ENCODE results near the gene ANXA11. TPM values are rescaled to one million over a fixed set of nuclear protein-coding genes. Genes with fewer than 3 reads are reported as not detected.
"Not testable (repeated sequence)": the region's sequence is repeated elsewhere in the genome, so short reads cannot be mapped to it uniquely, and the experiment has no call there.

The ANXA11 gene
- total and polyA plus RNA-seq, 5 donors: 232 to 451 (median 381) TPM

DNA sequence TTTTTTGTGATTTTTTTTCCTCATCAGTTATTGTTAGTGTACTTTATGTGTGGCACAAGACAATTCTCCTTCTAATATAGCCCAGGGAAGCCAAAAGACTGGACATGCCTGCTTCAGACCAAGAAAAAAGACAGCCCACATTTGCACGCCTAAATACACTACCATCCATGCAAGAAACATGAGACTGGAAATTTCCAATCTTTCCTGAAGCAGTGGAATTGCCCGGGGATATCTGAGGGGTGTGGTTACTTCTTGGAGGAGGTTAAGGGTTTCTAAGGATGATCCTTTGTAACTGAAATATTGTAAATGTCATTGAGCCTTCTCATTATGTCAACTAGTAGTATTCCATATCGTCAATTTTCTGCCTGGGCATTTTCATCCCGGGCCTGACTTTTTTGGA lies 37.0 kb upstream of the ANXA11 start:
- H3K27ac ChIP-seq (ENCODE audit: low read length); ATAC-seq; DNase-seq; H3K9me3 ChIP-seq (ENCODE audit: control insufficient read depth, low read length); intact Hi-C loops (cut with DNase I); H3K4me1 ChIP-seq (ENCODE audit: control insufficient read depth, insufficient read depth, low read length); H3K27me3 ChIP-seq (ENCODE audit: control insufficient read depth, insufficient read depth); H3K4me3 ChIP-seq (ENCODE audit: low read length): not testable (repeated sequence)
- 44% methylated on average over 2 of the region's 4 CpGs for WGBS

- H3K4me3 ChIP-seq (ENCODE audit: low read length); H3K27me3 ChIP-seq (ENCODE audit: control insufficient read depth, insufficient read depth); ATAC-seq; intact Hi-C loops (cut with DNase I); H3K27ac ChIP-seq (ENCODE audit: low read length); H3K9me3 ChIP-seq (ENCODE audit: control insufficient read depth, low read length); H3K4me1 ChIP-seq (ENCODE audit: control insufficient read depth, insufficient read depth, low read length); DNase-seq: not testable (repeated sequence)
- 76% methylated on average over 5 of the region's 5 CpGs for WGBS
Observed at GRCh38 chr10:80236457-80236856, 31.1 kb upstream of the ANXA11 start.

- intact Hi-C loops (cut with DNase I); H3K4me3 ChIP-seq (ENCODE audit: low read length); H3K27me3 ChIP-seq (ENCODE audit: control insufficient read depth, insufficient read depth); H3K9me3 ChIP-seq (ENCODE audit: control insufficient read depth, low read length); ATAC-seq; H3K4me1 ChIP-seq (ENCODE audit: control insufficient read depth, insufficient read depth, low read length); DNase-seq; H3K27ac ChIP-seq (ENCODE audit: low read length): not testable (repeated sequence)
- 84% methylated on average over 11 of the region's 11 CpGs for WGBS
Observed at GRCh38 chr10:80234331-80235235, 29.2 kb upstream of the ANXA11 start.

GRCh38 chr10:80233871-80234270 lies 28.5 kb upstream of the ANXA11 start:
- H3K27me3 ChIP-seq (ENCODE audit: control insufficient read depth, insufficient read depth); H3K27ac ChIP-seq (ENCODE audit: low read length); ATAC-seq; H3K4me1 ChIP-seq (ENCODE audit: control insufficient read depth, insufficient read depth, low read length); H3K9me3 ChIP-seq (ENCODE audit: control insufficient read depth, low read length); H3K4me3 ChIP-seq (ENCODE audit: low read length); DNase-seq; intact Hi-C loops (cut with DNase I): not testable (repeated sequence)
- 70% methylated on average over 1 of the region's 1 CpG for WGBS

DNA sequence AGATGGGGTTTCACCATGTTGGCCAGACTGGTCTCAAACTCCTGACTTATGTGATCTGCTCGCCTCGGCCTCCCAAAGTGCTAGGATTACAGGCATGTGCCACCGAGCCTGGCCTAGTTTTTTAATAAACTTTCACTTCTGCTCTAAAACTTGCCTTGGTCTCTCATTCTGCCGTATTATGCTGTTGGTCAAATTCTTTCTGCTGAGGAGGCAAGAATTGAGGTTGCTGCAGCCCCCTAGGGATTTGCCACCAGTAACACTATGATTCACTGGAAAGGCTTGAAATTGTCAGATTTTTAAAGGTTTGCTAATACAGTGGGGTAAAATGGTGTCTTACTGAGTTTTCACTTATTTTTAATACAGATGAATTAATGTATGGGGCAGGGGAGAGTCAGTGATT lies 21.4 kb upstream of the ANXA11 start:
- DNase-seq; H3K4me1 ChIP-seq (ENCODE audit: control insufficient read depth, insufficient read depth, low read length); H3K27me3 ChIP-seq (ENCODE audit: control insufficient read depth, insufficient read depth); intact Hi-C loops (cut with DNase I); H3K4me3 ChIP-seq (ENCODE audit: low read length); H3K27ac ChIP-seq (ENCODE audit: low read length); H3K9me3 ChIP-seq (ENCODE audit: control insufficient read depth, low read length): not testable (repeated sequence)
- 73% methylated on average over 4 of the region's 4 CpGs for WGBS
- ATAC-seq: peak in 1 of 2 donors; percentile 39

DNA sequence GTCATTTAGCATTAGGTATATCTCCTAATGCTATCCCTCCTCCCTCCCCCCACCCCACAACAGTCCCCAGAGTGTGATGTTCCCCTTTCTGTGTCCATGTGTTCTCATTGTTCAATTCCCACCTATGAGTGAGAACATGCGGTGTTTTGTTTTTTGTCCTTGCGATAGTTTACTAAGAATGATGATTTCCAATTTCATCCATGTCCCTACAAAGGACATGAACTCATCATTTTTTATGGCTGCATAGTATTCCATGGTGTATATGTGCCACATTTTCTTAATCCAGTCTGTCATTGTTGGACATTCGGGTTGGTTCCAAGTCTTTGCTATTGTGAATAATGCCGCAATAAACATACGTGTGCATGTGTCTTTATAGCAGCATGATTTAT lies 17.7 kb upstream of the ANXA11 start:
- H3K9me3 ChIP-seq (ENCODE audit: control insufficient read depth, low read length); ATAC-seq; H3K4me1 ChIP-seq (ENCODE audit: control insufficient read depth, insufficient read depth, low read length); H3K4me3 ChIP-seq (ENCODE audit: low read length); DNase-seq; H3K27me3 ChIP-seq (ENCODE audit: control insufficient read depth, insufficient read depth); H3K27ac ChIP-seq (ENCODE audit: low read length): not testable (repeated sequence)
- 70% methylated on average over 2 of the region's 5 CpGs for WGBS
- intact Hi-C loops (cut with DNase I): loop anchor here in 2 of 4 donors (5.0 kb wide), 2 partner anchors 76 to 166 kb away; no protein-coding TSS in a partner anchor

DNA sequence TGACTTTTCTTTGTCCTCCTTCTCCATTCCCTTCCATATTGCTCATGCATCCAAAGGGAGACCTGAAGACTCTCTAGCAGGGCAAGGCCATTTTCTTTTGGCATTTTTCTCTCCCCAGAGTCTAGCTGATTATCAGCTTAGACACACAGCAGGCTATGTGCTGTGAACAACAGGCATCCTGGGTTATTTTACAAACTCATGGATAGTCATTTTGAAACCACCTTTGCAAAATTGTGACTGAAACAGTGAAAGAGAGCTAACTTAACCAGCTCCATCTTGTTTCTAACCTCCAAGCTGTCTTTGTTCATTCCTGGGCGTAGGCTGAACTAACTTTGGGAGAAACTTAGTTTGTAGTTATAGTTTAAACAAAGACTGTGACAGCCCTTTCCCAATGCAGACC lies 13.5 kb upstream of the ANXA11 start:
- intact Hi-C loops (cut with DNase I); DNase-seq; H3K27me3 ChIP-seq (ENCODE audit: control insufficient read depth, insufficient read depth); H3K4me1 ChIP-seq (ENCODE audit: control insufficient read depth, insufficient read depth, low read length); ATAC-seq; H3K27ac ChIP-seq (ENCODE audit: low read length); H3K9me3 ChIP-seq (ENCODE audit: control insufficient read depth, low read length); H3K4me3 ChIP-seq (ENCODE audit: low read length): not testable (repeated sequence)
- 87% methylated on average over 1 of the region's 1 CpG for WGBS

DNA sequence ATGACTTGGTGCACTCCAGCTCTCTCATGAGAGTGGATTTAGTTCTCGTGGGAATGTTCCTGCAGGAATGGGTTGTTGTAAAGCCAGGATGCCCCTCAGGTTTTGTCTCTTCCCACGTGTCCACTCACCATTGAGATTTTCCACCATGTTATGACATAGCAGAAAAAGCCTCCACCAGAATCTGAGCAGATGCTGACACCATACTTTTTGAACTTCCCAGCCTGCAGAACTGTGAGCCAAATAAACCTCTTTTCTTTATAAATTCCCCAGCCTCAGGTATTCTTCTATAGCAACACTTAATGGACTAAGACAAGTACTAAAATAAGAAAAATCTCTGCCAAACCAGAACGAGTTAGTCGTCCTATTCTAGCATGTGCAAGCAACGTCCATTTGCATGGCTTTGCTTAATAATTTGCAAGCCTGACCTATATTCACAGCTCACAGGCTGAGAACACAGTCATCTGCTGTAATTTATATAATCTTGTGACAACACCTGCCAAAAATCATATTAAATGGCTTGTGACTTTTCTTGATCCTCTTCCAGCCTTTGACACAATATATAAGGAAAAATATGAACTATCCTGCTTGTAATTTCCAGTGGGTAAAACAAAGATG lies 9.1 kb upstream of the ANXA11 start:
- H3K27me3 ChIP-seq (ENCODE audit: control insufficient read depth, insufficient read depth); DNase-seq; ATAC-seq; H3K4me3 ChIP-seq (ENCODE audit: low read length); H3K4me1 ChIP-seq (ENCODE audit: control insufficient read depth, insufficient read depth, low read length); H3K9me3 ChIP-seq (ENCODE audit: control insufficient read depth, low read length); H3K27ac ChIP-seq (ENCODE audit: low read length); intact Hi-C loops (cut with DNase I): not testable (repeated sequence)
- WGBS: 88% methylated on average over 5 of the region's 5 CpGs

GRCh38 chr10:80212535-80213115 lies 7.3 kb upstream of the ANXA11 start:
- H3K27me3 ChIP-seq (ENCODE audit: control insufficient read depth, insufficient read depth); intact Hi-C loops (cut with DNase I); ATAC-seq; H3K4me1 ChIP-seq (ENCODE audit: control insufficient read depth, insufficient read depth, low read length); DNase-seq; H3K27ac ChIP-seq (ENCODE audit: low read length); H3K9me3 ChIP-seq (ENCODE audit: control insufficient read depth, low read length); H3K4me3 ChIP-seq (ENCODE audit: low read length): not testable (repeated sequence)
- WGBS: 75% methylated on average over 4 of the region's 4 CpGs

DNA sequence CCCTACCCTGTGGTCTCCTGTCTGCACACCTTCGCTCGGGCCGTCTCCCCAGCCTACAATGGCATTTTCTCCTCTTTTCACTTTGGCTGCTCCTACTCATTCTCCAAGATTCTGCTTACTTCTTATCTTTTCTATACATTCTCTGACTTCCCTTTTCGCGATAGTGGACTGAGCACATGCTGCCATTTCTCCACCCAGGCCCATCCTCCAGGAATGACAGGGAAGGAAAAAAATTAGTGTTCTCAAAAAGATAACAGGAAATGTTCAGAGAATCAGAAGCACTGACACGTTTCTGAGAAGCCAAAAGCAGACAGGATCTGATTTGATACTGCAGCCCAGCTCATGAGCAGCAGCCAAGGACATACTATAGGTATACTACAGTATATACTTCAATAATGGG lies 6.4 kb upstream of the ANXA11 start:
- Histone ChIP-seq H3K9me3 (ENCODE audit: control insufficient read depth, low read length) (no peaks in the 10 kb centered on the region), H3K4me3 (ENCODE audit: low read length) (no peak overlapping the region), H3K27ac (ENCODE audit: low read length) (no peak overlapping the region), H3K27me3 (ENCODE audit: control insufficient read depth, insufficient read depth) (no peaks in the 10 kb centered on the region), H3K4me1 (ENCODE audit: control insufficient read depth, insufficient read depth, low read length) (no peaks in the 10 kb centered on the region)
- WGBS: 79% methylated on average over 6 of the region's 6 CpGs
- DNase-seq: no peak
- intact Hi-C loops (cut with DNase I): no loop called here
- no peak for ATAC-seq

GRCh38 chr10:80210259-80210658 lies 4.9 kb upstream of the ANXA11 start:
- 90% methylated on average over 4 of the region's 4 CpGs for WGBS
- intact Hi-C loops (cut with DNase I): no loop called here
- Histone ChIP-seq H3K9me3 (ENCODE audit: control insufficient read depth, low read length) (no peaks in the 10 kb centered on the region), H3K27ac (ENCODE audit: low read length) (no peak overlapping the region), H3K27me3 (ENCODE audit: control insufficient read depth, insufficient read depth) (no peaks in the 10 kb centered on the region), H3K4me3 (ENCODE audit: low read length) (no peak overlapping the region), H3K4me1 (ENCODE audit: control insufficient read depth, insufficient read depth, low read length) (no peaks in the 10 kb centered on the region)
- no peak for DNase-seq
- no peak for ATAC-seq

Measured in right cardiac atrium (tissue), 5 donors.